HepG2 (cell line): ENCODE measurements around the gene EFNA4. TPM values are rescaled to one million over a fixed set of nuclear protein-coding genes. Genes with fewer than 3 reads are reported as not detected.

Source experiments
- ATAC-seq: fragments of 200-7000 bp; cut with Tn5 transposase; 3 replicates; pipeline ENCODE4 v1.9.1; 2020; ENCODE audit warnings: mild to moderate bottlenecking, moderate library complexity
- BruUV-seq: library from RNA; stranded (reverse); fragments of 400-500 nt; replicated peaks from 2 replicates; lab custom pipeline; 2021; lab: Mats Ljungman, UMichigan
- CTCF ChIA-PET: fragments of 300-600 bp; formaldehyde crosslinking; extraction: SDS; loops from one replicate; lab custom pipeline; 2021; ENCODE audit warnings: low total read pairs, inconsistent platforms, low intra/inter-chr PET ratio; lab: Yijun Ruan, JAX
- POLR2A ChIA-PET: fragments of 350-600 bp; sonication (Branson Sonifier 250); formaldehyde crosslinking; loops from one replicate; lab custom pipeline; 2020; ENCODE audit warnings: antibody characterized with exemption, inconsistent platforms; lab: Yijun Ruan, JAX
- DNase-seq: peaks from one replicate; pipeline ENCODE4 v3.0.0-alpha.2; 2015; ENCODE audit warnings: low spot score
- FAIRE-seq: peaks from 3 replicates; lab custom pipeline; 2011; peaks lifted over from hg19 to GRCh38; lab: Jason Lieb, UNC
- H2AFZ ChIP-seq: one replicate; pipeline ENCODE4 v1.6.1; 2011; ENCODE audit warnings: low read length, inconsistent platforms
- H3K27ac ChIP-seq: fragments of 300-600 bp; 3 replicates; pipeline ENCODE4 v1.8.0; 2011; ENCODE audit warnings: mixed run types, mild to moderate bottlenecking, mixed read lengths, low read length, inconsistent platforms; ENCODE audit not compliant: insufficient read depth; ENCODE audit errors: extremely low read length
- H3K27me3 ChIP-seq, 2 experiments: fragments of 200-600 bp in 1 of 2; 2 replicates in 1 of 2; 3 replicates in 1 of 2; pipeline versions ENCODE4 v1.6.0 to v1.8.0; 2011; ENCODE audit warnings: low read length in 2 of 2, mild to moderate bottlenecking in 2 of 2, moderate library complexity in 2 of 2, inconsistent platforms in 1 of 2; ENCODE audit not compliant: insufficient read depth in 2 of 2, control insufficient read depth in 1 of 2
- H3K36me3 ChIP-seq, 2 experiments: fragments of 200-600 bp in 1 of 2; replicated peaks in 1 of 2; 2 replicates in 1 of 2; 3 replicates in 1 of 2; pipeline versions ENCODE4 v1.5.1 to v1.8.0; 2011; ENCODE audit warnings: low read length in 2 of 2, inconsistent platforms in 1 of 2; ENCODE audit not compliant: insufficient read depth in 2 of 2, control insufficient read depth in 1 of 2
- H3K4me1 ChIP-seq: 2 replicates; pipeline ENCODE4 v1.5.1; 2012; ENCODE audit warnings: low read length, inconsistent platforms; ENCODE audit not compliant: insufficient read depth
- H3K4me2 ChIP-seq: 2 replicates; pipeline ENCODE4 v1.6.0; 2011; ENCODE audit warnings: low read depth, low read length, inconsistent platforms
- H3K4me3 ChIP-seq, 3 experiments: fragments of 200-600 bp in 1 of 3; sonication (generic), shearing (Covaris generic) in 1 of 3; replicated peaks in 1 of 3; 2 replicates each; pipeline ENCODE4 v1.5.1; 2011 to 2016; ENCODE audit warnings: low read length in 3 of 3, inconsistent platforms in 2 of 3, low read depth in 2 of 3, mild to moderate bottlenecking in 2 of 3, control low read depth in 1 of 3, mixed read lengths in 1 of 3; ENCODE audit not compliant: insufficient read depth in 1 of 3
- H3K79me2 ChIP-seq: one replicate; pipeline ENCODE4 v1.6.1; 2011; ENCODE audit warnings: low read length, inconsistent platforms; ENCODE audit not compliant: insufficient read depth
- H3K9ac ChIP-seq: 2 replicates; pipeline ENCODE4 v1.6.0; 2011; ENCODE audit warnings: mild to moderate bottlenecking, low read depth, low read length, inconsistent platforms; ENCODE audit not compliant: insufficient read depth
- H3K9me3 ChIP-seq: 2 replicates; pipeline ENCODE4 v1.5.1; 2012; ENCODE audit warnings: mild to moderate bottlenecking, low read length
- H4K20me1 ChIP-seq: 2 replicates; pipeline ENCODE4 v1.6.0; 2011; ENCODE audit warnings: inconsistent platforms, mild to moderate bottlenecking, low read length, moderate library complexity; ENCODE audit not compliant: insufficient read depth
- HNRNPL ChIP-seq: fragments of 200-400 bp; formaldehyde crosslinking; IDR thresholded peaks from 2 replicates; pipeline ENCODE4 v1.6.1; 2017; ENCODE audit warnings: mild to moderate bottlenecking, low read depth, low read length
- MYC ChIP-seq: sonication (generic); formaldehyde crosslinking; IDR thresholded peaks from 2 replicates; pipeline ENCODE4 v1.9.0; 2021; ENCODE audit warnings: missing genetic modification reagents, borderline replicate concordance
- NR1H2 ChIP-seq: sonication (generic); formaldehyde crosslinking; IDR thresholded peaks from 2 replicates; pipeline ENCODE4 v1.8.1; 2022; ENCODE audit warnings: low read depth, missing genetic modification reagents, borderline replicate concordance
- PTBP1 ChIP-seq: fragments of 200-400 bp; formaldehyde crosslinking; IDR thresholded peaks from 2 replicates; pipeline ENCODE4 v1.6.1; 2018; ENCODE audit warnings: low read length, low read depth; ENCODE audit not compliant: poor library complexity, severe bottlenecking
- TFAP4 ChIP-seq: sonication (generic); IDR thresholded peaks from 2 replicates; pipeline ENCODE4 v1.6.1; 2016; ENCODE audit warnings: low read depth, borderline replicate concordance
- YEATS4 ChIP-seq: sonication (generic); formaldehyde crosslinking; IDR thresholded peaks from 2 replicates; pipeline ENCODE4 v1.4.0; 2020; ENCODE audit warnings: missing genetic modification reagents, borderline replicate concordance
- ZNF747 ChIP-seq: sonication (generic); formaldehyde crosslinking; IDR thresholded peaks from 2 replicates; pipeline ENCODE4 v1.8.1; 2023; ENCODE audit warnings: missing genetic modification reagents, mild to moderate bottlenecking, borderline replicate concordance
- ZNF775 ChIP-seq: sonication (generic); formaldehyde crosslinking; IDR thresholded peaks from 2 replicates; pipeline ENCODE4 v1.4.0; 2020; ENCODE audit warnings: missing genetic modification reagents, mild to moderate bottlenecking, moderate library complexity, borderline replicate concordance
- WGBS: methylation state at CpG from one replicate; pipeline ENCODE4 v1.1.6; 2017; ENCODE audit warnings: low lambda C conversion rate; 5-methylcytosine and 5-hydroxymethylcytosine counted together
- in situ Hi-C: cut with HindIII; loops from 2 replicates; pipeline ENCODE4 v1.10.0; 2017; ENCODE audit warnings: low pct_unique_long_range_greater_than_20kb; ENCODE audit not compliant: extremely low pct_ligation_motif_present
- intact Hi-C: fragments of 100-400 bp; cut with micrococcal nuclease; formaldehyde crosslinking; loops from one replicate; pipeline ENCODE4 v1.10.0; 2022; ENCODE audit not compliant: unreplicated experiment
- polyA plus RNA-seq, 8 experiments: library from polyadenylated mRNA; depleted of rRNA in 3 of 8; stranded (reverse) in 7 of 8; unstranded in 1 of 8; fragments of >200 nt; fragmentation: Illumina TruSeq in 4 of 8; extraction: Trizol in 4 of 8; gene quantifications; 2 replicates each; pipeline versions ENCODE4 v1.2.1 to v1.2.3, GENCODE V29; 2011 to 2016; ENCODE audit warnings: low read depth in 4 of 8, missing spikeins in 1 of 8, mixed read lengths in 1 of 8; ENCODE audit not compliant: insufficient read depth in 1 of 8
- total RNA-seq, 5 experiments: library from RNA; depleted of rRNA; stranded (reverse); fragments of >200 nt; fragmentation: Illumina TruSeq; extraction: Trizol; gene quantifications; 2 replicates each; pipeline ENCODE4 v1.2.3, GENCODE V29; 2016; ENCODE audit warnings: low read depth in 1 of 5
- TF ChIP-seq, protein P1 (sequence below): sonication (generic); formaldehyde crosslinking; IDR thresholded peaks from 2 replicates; pipeline ENCODE4 v1.9.0; 2021; ENCODE audit warnings: missing genetic modification reagents, borderline replicate concordance

The EFNA4 gene
- total and polyA plus RNA-seq, 2 of the 13 experiments (the other 11 are each of a cell fraction or from before 2014, with no cell fraction given): 12.0 to 17.2 TPM

GRCh38 chr1:155092641-155093040, 29.1 kb downstream of the EFNA4 start:
- H3K36me3 ChIP-seq: no peaks in the 10 kb centered on the region
- no peaks in the 10 kb centered on the region for H3K79me2 ChIP-seq
- H3K9me3 ChIP-seq: no peaks in the 10 kb centered on the region
- ChIA-PET POLR2A (interaction anchor here (1.8 to 2.1 kb wide), 2 partner anchors 33 to 80 kb away, joined by 19 to 75 read pairs; partner anchors contain the start of genes EFNA1 and KRTCAP2), CTCF (interaction anchor here (4.7 to 6.6 kb wide), 2 partner anchors 42 to 75 kb away, joined by 18 to 165 read pairs; partner anchors contain the start of gene SLC50A1)
- in situ Hi-C loops: loop anchor here (5.0 kb wide), 2 partner anchors 35 to 75 kb away; partner anchors contain the start of gene EFNA1
- intact Hi-C loops: loop anchor here (5.0 kb wide), 1 partner anchor 35 kb away; the partner anchor contains the start of gene EFNA1
- peaks cover 0 to 2% of the 10 kb centered on the region in 2 experiments; a peak in 1 of 5 replicates for H3K27me3 ChIP-seq
- TF ChIP-seq PTBP1 (no peak), TFAP4 (no peak), ZNF775 (CRISPR knock-in tag) (no peak), NR1H2 (CRISPR knock-in tag) (no peak), MYC (CRISPR knock-in tag) (no peak), YEATS4 (CRISPR knock-in tag) (no peak), HNRNPL (no peak), ZNF747 (CRISPR knock-in tag) (no peak)
- TF ChIP-seq, protein P1, sequence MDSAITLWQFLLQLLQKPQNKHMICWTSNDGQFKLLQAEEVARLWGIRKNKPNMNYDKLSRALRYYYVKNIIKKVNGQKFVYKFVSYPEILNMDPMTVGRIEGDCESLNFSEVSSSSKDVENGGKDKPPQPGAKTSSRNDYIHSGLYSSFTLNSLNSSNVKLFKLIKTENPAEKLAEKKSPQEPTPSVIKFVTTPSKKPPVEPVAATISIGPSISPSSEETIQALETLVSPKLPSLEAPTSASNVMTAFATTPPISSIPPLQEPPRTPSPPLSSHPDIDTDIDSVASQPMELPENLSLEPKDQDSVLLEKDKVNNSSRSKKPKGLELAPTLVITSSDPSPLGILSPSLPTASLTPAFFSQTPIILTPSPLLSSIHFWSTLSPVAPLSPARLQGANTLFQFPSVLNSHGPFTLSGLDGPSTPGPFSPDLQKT (CRISPR knock-in tag): no peak
- no peak overlapping the region for H3K27ac ChIP-seq
- H4K20me1 ChIP-seq: no peaks in the 10 kb centered on the region
- DNase-seq (no peak), FAIRE-seq (no peak), ATAC-seq (no peak)
- H3K4me3 ChIP-seq: no peak overlapping the region
- H2AFZ ChIP-seq: no peak overlapping the region
- H3K9ac ChIP-seq: no peak overlapping the region
- H3K4me2 ChIP-seq: peak overlapping the region; percentile 19; the same call in 1 of the 2 replicates
- 90% methylated on average over 12 of the region's 12 CpGs for WGBS
- BruUV-seq: no TSS peak
- H3K4me1 ChIP-seq: peaks cover 67% of the 10 kb centered on the region
